ENCODE measurements around the gene USP54. TPM values are rescaled to one million over a fixed set of nuclear protein-coding genes. Genes with fewer than 3 reads are reported as not detected.

The USP54 gene
- total RNA-seq, 1 experiment from 2014 or later = 12.1 TPM

- DNase-seq (ENCODE audit: low read depth) = no peak
Measured at GRCh38 chr10:73537288-73537687, 53.9 kb downstream of the USP54 start.

- no peak for DNase-seq (ENCODE audit: low read depth)
Measured at GRCh38 chr10:73534857-73535256, 56.3 kb downstream of the USP54 start.

GRCh38 chr10:73529089-73529832 lies 61.9 kb downstream of the USP54 start:
- DNase-seq (ENCODE audit: low read depth) = peak; percentile 41

GRCh38 chr10:73522263-73522662 lies 68.9 kb downstream of the USP54 start:
- DNase-seq (ENCODE audit: low read depth) = no peak

- no peak for DNase-seq (ENCODE audit: low read depth)
Measured at GRCh38 chr10:73519336-73519735, 71.8 kb downstream of the USP54 start.

- no peak for DNase-seq (ENCODE audit: low read depth)
Measured at GRCh38 chr10:73517166-73517888, 73.8 kb downstream of the USP54 start.

- DNase-seq (ENCODE audit: low read depth) = no peak
Measured at GRCh38 chr10:73512207-73512743, 78.9 kb downstream of the USP54 start.

GRCh38 chr10:73509695-73510094 lies 81.4 kb downstream of the USP54 start:
- DNase-seq (ENCODE audit: low read depth) = no peak

- no peak for DNase-seq (ENCODE audit: low read depth)
Measured at GRCh38 chr10:73506491-73506890, 84.7 kb downstream of the USP54 start.

GRCh38 chr10:73506074-73506473 lies 85.1 kb downstream of the USP54 start:
- no peak for DNase-seq (ENCODE audit: low read depth)

- DNase-seq (ENCODE audit: low read depth) = no peak
Measured at GRCh38 chr10:73503037-73503436, 88.1 kb downstream of the USP54 start.

- DNase-seq (ENCODE audit: low read depth) = no peak
Measured at GRCh38 chr10:73501651-73502050, 89.5 kb downstream of the USP54 start.

GRCh38 chr10:73497623-73498022 lies 93.5 kb downstream of the USP54 start:
- DNase-seq (ENCODE audit: low read depth) = no peak

GRCh38 chr10:73495884-73496674 lies 95.1 kb downstream of the USP54 start, which contains the start of gene PPP3CB:
Gene PPP3CB, minus strand, starts transcription at chr10:73496024. Its CDS starts 135 bp downstream, at chr10:73495889.
- DNase-seq (ENCODE audit: low read depth) = peak; percentile 94

- peak; percentile 89 for DNase-seq (ENCODE audit: low read depth)
Measured at GRCh38 chr10:73495226-73495883, 95.8 kb downstream of the USP54 start.

GRCh38 chr10:73494877-73495225 lies 96.3 kb downstream of the USP54 start:
- DNase-seq (ENCODE audit: low read depth) = no peak

- no peak for DNase-seq (ENCODE audit: low read depth)
Measured at GRCh38 chr10:73494213-73494612, 96.9 kb downstream of the USP54 start.

GRCh38 chr10:73493781-73494180 lies 97.4 kb downstream of the USP54 start:
- peak; percentile 7 for DNase-seq (ENCODE audit: low read depth)

GRCh38 chr10:73486601-73487000 lies 104.5 kb downstream of the USP54 start:
- DNase-seq (ENCODE audit: low read depth) = no peak

- DNase-seq (ENCODE audit: low read depth) = no peak
Measured at GRCh38 chr10:73485320-73485719, 105.8 kb downstream of the USP54 start.

- peak; percentile 53 for DNase-seq (ENCODE audit: low read depth)
Measured at GRCh38 chr10:73480158-73480557, 111.0 kb downstream of the USP54 start.

- no peak for DNase-seq (ENCODE audit: low read depth)
Measured at GRCh38 chr10:73478636-73479035, 112.5 kb downstream of the USP54 start.
